LoVo (cell line): Measurements from ENCODE around the gene PLCB3.

Experiments
- DNase-seq: peaks from one replicate; pipeline ENCODE4 v3.0.0-alpha.2; 2016; ENCODE audit warnings: low spot score

PLCB3 gene

DNA sequence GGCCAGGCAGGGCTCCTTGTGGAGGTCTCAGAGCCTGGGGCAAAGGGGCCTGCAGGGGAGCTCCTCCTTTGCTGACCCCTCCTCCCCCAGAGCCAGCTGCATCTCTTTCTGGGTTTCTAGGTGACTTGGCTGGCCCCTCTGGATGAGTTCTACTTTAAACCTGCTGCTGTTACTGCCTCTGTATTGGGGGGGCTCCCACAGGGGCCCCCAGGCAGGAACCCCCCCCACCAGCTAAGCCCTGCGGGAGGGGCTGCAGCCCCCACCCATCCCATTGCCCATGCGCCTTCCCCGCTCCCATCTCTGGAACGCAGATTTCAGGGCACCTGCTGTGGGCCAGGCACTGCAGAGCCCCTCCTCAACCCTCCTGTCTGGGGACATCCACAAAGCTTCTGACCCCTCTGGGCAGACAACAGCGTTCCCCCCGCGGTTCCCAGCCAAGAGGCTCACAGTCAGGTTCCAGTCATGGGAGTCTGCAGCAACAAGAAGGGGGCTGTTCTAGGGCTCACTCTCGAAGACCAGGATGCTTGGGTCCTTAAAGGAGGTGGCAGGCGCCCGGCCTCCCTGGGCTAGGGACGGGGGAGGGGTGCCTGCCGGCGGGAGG lies 815 bp upstream of the PLCB3 start:
- no peak for DNase-seq

DNA sequence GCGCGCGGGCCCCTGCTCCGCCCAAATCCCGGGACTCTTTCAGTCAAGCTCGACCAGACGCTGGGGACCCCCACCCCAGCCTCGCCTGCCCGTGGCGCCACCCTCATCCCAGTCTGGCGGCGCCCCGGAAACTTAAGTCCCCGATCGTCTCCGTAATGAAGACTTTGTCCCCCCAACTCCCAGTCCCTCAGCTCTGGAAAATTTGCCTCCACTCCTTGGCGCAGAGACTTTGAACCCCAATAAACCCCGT lies 348 bp downstream of the PLCB3 start:
- no peak for DNase-seq

DNA sequence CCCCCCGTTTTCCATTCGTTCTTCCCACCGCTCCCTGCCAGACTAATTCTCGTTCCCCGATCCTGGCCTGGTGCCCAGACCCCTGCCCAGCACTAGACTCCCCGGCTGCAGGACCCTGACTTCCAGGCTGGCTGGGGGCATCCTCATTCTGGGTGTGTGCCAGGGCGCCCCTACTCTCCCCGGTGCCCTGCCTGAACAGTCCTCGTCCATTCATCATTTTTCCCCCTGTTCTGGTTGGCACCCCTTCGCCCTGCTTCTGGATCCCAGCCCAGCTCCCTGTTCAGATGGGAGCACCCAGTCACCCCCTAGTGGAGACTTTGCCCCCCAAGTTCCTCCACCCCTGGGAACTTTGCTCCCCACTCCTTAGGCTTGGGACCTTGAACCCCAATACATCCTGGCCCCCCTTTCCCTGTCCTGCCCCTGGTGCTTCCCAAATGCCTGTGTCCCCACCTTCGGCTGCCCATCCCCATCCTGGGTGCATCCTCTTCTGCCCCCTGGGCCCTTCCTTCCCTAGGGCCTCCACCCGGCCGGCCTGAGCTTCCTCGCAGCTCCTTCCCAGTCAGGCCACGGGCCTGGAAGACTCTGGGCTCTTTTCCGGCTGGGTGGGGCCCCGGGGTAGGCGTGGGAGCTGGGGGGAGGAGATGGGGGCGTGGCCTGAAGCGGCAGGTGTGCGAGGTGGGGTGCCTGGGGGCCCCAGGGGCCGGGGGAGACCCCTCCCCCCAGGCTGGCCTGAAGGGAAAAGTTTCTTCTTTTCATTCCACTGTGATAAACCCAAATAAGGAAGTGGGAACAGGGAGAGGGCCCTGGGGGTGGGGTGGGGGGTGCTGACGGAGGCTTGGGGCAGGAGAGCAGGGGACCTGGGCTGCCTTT lies 908 bp downstream of the PLCB3 start:
- peak; percentile 52 for DNase-seq

DNA sequence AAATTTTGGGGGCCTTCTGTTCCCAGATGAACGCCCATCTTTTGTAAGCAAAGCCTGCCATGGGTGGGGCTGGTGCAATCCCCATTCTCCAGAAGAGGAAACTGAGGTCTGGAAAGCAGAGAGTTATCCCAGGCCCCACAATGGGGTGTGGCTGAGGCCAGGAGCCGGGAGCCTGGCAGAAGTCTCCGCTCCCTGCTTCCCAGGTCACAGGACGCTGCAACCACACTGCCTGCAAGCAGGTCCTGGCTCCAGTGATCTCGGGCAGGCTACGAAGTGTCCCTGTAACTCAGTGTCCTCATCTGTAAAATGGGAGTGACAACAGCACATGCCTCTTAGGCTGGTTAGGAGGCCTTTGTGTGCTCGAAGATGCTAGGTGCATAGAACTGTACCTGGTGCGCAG lies 1.7 kb downstream of the PLCB3 start:
- DNase-seq: no peak

DNA sequence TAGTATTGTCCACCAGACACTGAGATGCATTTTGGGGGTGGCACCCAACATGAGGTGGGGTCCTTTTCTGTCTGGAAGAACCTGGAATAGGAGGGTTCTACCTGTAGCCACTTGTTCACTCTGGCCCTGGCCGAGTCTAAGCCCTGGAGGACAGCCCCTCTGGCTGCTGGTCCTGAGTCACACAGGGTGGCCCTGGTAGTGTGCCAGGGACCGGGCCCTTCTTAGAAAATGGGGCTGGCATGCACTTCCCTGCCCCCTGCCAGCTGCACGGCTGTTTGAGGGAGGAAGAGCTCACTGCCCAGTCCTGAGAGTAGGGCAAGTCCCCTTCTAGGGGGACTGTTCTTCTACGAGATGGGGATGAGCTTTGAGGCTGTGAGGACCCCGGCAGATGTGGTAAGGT lies 2.2 kb downstream of the PLCB3 start:
- no peak for DNase-seq

DNA sequence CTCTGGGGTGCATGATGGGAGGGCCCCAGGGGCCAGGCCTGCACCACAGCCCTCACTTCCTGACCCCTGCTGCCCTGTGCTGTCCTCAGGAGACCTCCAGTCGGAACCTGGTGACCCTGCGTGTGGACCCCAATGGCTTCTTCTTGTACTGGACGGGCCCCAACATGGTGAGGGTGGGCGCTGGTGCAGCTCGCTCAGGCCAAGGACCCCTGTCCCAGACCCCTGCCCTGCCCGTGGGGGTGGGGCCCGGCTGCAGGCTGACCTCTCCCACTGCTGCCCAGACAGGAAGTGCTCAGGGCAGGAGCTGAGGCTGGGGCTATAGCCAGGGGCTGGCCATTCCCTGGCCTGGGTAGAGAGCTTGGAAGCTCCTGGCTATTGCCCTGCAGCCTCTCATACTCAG lies 3.0 kb downstream of the PLCB3 start:
- no peak for DNase-seq

DNA sequence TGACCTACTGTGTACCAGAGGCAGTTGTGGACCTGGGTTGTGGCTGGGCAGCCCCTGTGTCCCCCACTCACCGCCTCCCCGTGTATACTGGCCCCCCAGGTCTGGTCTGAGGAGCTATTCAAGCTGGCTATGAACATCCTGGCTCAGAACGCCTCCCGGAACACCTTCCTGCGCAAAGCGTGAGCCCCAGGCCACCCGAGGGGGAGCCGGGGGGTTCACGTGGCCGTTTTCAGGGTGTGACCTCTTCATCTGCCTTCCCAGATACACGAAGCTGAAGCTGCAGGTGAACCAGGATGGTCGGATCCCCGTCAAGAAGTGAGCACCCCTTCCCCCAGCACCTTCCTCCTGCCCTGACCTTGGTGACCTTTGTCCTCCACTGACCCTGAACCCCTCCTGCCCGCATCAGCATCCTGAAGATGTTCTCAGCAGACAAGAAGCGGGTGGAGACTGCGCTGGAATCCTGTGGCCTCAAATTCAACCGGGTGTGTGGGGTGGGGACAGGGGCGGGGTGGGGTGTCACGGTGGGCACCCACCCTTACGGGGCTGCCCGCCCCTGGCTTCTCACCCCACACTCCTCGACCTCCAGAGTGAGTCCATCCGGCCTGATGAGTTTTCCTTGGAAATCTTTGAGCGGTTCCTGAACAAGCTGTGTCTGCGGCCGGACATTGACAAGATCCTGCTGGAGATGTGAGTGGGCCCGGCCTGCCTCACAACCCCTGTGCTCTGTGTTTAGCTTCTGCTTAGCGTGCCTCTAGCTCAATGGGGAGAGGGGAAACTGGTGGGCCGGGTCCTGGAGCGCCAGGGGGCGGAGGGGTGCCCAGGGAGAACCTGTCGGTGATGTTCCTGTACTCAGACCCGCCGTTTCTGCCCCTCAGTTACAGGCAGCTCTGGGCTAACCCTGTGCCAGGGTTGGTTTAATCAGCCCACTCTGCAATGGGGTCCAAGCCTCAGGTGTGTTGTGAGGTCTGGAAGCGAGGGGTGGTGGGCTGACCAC lies 4.1 kb downstream of the PLCB3 start:
- no peak for DNase-seq

DNA sequence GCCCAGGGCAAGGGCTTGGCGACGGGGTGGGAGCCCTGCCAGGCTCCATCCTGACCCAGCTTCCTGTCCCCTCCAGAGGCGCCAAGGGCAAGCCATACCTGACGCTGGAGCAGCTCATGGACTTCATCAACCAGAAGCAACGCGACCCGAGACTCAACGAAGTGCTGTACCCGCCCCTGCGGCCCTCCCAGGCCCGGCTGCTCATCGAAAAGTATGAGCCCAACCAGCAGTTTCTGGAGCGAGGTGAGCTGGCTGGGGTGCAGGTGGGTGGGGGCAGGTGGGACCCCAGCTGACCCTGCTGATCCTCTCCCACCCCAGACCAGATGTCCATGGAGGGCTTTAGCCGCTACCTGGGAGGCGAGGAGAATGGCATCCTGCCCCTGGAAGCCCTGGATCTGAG lies 5.0 kb downstream of the PLCB3 start:
- no peak for DNase-seq

DNA sequence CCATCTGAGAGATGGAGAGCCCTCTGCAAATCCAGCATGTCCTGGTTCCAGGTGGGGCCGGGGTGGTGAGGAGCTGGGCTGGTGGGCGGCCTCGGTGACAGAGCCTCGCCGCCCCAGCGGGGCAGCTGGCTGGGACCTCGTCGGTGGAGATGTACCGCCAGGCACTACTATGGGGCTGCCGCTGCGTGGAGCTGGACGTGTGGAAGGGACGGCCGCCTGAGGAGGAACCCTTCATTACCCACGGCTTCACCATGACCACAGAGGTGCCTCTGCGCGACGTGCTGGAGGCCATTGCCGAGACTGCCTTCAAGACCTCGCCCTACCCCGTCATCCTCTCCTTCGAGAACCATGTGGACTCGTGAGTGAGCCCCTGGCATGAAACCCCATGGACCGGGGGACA lies 7.0 kb downstream of the PLCB3 start:
- DNase-seq: no peak

DNA sequence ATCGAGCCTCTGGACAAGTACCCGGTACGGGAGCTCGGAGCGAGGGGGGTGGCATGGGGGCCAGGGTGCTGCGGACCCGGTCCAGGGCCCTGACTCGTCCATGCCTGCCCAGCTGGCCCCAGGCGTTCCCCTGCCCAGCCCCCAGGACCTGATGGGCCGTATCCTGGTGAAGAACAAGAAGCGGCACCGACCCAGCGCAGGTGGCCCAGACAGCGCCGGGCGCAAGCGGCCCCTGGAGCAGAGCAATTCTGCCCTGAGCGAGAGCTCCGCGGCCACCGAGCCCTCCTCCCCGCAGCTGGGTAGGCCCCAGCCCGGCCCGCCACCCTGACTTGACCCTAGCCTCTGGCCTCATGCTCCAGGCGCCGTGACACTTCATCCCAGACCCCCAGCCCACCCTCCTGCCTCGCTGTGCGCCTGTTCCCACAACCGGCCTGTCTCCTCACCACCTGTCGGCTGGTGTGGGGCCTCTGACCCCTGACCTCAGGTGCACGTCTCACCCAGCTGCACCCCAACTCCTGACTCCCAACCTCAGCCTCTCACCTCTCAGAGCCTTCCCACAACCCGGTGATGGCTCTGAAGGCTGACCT lies 7.7 kb downstream of the PLCB3 start:
- DNase-seq: no peak

DNA sequence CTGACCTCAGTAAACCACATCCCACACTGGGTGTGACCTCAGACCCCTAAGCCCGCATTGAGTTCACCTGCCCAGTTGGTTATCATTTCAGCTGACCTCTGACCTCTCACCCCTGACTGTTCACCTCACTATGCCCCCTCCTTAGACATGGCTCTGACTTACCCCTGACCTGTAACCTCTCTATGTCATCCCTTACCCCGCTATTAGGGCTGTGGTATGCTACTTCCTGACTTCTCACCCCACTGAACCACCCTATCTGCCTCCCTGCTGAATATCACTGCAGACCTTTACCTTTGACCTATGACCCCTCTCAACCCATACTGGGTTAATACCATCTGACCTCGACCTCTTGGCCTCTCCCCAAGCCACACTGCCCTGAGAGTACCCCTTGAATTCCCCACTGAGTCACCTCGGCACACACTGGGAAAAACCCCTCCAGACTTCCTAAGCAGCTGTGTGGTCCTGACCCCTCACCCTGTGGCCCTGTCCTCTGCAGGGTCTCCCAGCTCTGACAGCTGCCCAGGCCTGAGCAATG lies 8.3 kb downstream of the PLCB3 start:
- no peak for DNase-seq

DNA sequence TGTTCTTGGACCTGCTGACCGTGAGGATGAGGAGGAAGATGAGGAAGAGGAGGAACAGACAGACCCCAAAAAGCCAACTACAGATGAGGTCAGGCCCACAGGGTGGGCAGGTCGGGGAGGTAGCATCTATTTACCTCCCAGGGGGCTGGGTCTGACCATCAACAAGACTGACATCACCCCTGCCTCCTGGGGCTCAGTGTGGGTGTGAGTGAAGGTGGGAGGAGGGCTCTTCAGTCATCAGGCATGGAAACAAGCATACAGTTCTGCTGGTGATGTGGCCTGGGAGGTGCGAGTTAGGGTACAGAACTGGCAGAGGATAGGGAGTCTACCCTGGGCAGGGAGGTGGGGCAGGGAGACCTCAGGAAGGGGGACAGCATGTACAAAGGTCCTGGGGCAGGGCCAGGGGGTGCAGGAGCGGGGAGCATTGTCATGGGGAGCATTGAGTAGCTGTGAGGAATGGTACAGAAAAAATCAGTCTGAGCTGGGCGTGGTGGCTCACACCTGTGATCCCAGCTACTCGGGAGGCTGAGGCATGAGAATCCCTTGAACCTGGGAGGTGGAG lies 8.9 kb downstream of the PLCB3 start:
- DNase-seq: no peak

DNA sequence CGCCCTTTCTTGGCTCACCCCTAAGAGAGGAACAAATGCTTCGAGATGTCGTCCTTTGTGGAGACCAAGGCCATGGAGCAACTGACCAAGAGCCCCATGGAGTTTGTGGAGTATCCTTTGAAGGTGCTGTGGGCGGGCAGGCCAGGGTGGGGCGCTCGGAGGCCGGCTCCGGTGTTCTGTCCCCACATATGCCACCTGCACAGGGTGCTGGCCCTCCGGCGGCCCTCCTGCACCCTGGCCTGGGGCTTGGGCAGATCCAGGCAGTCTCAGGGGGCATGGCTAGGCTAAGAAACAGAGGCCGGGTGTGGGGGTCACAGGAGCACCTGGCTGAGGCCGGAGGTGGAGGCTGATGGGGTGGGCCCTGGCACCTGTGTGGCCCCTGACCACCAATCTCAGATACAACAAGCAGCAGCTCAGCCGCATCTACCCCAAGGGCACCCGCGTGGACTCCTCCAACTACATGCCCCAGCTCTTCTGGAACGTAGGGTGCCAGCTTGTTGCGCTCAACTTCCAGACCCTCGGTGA lies 10.3 kb downstream of the PLCB3 start:
- DNase-seq: no peak

DNA sequence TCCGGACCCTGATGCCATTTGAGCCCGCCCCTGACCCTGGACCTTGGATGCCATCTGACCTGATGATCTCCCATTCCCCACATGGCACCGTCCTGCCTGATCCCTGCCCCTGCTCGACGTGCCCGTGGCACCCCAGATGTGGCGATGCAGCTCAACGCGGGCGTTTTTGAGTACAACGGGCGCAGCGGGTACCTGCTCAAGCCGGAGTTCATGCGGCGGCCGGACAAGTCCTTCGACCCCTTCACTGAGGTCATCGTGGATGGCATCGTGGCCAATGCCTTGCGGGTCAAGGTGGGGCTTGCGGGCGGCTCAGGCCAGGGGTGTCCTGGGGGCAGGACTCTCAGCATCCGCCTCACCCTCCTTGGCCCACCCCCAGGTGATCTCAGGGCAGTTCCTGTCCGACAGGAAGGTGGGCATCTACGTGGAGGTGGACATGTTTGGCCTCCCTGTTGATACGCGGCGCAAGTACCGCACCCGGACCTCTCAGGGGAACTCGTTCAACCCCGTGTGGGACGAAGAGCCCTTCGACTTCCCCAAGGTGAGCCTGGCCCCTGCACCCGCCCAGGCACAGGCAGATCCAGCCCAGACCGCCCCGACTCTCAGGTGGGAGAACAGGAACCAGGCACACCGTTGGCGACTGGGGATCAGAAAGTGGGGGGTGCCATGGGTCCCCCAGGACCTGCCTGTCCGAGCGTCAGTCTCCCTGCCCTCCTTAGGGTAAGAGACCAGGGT lies 11.1 kb downstream of the PLCB3 start:
- DNase-seq: no peak

DNA sequence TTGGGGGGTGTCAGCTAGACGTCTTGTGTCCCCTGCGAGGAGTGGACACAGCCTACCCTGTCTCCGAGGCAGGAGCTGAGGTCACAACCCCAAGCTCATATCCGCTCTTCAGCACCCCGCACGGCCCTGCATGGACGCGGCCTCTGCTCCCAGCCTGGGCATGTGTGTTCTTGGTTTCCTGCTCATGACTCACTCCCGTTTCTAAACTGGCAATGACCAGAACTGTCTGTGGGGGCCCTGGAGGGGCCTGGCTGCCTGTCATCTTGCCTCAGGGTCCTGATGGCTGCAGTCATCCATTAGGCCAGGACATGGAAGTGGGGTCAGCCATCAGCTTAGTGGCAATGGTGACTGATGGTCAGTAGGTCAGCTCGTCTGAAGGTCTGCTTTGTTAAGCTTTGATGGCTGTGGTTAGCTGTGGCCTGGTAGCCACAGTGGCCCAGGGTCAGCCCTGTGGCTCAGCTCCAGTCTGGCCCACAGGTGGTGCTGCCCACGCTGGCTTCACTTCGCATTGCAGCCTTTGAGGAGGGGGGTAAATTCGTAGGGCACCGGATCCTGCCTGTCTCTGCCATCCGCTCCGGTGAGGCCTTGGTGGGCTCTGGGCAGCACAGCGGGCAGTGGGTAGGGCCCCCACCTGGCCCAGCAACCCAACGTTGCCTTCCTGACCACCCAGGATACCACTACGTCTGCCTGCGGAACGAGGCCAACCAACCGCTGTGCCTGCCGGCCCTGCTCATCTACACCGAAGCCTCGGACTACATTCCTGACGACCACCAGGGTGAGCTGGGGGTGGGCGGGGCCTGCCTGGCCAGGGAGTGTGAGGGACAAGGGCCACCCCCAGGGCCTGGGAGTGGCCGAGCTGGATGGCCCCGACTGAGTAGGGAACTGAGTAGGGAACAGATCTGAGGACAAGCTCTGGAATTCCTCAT lies 12.0 kb downstream of the PLCB3 start:
- no peak for DNase-seq

DNA sequence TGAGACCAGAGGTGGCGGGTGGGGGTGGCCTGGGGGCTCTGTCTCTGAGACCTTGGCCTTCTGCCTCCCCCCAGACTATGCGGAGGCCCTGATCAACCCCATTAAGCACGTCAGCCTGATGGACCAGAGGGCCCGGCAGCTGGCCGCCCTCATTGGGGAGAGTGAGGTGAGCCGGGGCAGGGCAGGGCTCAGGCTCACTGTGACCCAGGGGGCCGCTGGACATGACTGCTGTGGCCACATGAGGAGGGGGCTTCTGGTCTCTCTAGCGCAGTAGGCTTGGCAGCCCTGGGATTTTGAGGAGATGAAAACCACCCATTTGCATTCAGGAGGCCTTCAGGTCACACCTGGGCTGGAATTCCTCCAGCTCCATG lies 12.6 kb downstream of the PLCB3 start:
- DNase-seq: no peak

DNA sequence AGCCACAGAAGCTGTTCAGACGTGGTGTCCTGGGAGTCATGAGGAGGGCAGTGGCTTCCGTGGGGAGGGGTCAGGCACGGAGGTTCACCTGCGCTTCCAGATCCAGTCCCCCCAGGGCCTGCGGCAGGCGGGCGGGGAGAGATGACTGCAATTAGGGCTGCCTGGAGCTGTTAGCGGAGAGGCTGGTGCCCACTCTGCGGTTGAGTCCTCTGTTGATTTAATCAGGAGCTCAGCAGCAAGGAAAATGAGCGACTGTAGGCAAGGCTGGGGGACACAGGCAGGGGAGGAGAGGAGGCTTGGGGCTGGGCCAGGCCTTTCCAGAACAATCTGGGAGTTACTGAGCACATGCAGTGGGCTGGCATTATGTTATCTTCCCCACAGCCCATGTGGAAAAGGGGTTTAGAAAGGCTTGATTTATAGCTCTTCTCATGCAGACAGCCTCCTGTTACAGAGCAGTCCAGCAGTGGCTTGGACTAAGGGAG lies 13.1 kb downstream of the PLCB3 start:
- no peak for DNase-seq

DNA sequence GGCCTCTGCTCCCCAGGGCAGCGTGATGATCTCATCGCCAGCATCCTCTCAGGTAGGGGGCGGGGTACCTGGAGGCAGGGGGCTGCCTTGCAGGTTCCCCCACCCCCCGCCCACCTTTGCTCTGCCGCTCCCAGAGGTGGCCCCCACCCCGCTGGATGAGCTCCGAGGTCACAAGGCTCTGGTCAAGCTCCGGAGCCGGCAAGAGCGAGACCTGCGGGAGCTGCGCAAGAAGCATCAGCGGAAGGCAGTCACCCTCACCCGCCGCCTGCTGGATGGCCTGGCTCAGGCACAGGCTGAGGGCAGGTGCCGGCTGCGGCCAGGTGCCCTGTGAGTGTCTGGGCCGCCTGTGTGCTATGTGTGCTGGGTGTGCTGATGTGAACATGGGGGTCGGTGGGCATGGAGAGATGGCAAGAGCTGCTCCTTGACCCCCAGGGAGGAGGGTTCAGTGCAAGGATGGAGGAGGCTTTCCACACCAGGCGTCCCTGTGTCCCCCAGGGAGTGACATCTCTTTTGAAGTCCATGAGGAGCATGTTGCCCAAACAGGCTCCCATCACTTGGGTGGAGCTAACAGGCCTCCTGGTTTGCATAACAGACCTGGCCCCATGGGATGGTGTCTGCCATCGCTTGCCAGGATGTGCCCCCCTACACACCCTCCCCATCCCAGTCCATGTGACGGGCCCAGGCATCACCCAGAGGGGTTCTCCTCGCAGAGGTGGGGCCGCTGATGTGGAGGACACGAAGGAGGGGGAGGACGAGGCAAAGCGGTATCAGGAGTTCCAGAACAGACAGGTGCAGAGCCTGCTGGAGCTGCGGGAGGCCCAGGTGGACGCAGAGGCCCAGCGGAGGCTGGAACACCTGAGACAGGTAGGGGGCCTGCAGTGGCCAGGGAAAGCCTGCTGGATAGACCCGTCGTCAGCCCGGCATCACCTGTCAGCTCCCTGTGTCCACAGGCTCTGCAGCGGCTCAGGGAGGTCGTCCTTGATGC lies 14.1 kb downstream of the PLCB3 start:
- DNase-seq: no peak

DNA sequence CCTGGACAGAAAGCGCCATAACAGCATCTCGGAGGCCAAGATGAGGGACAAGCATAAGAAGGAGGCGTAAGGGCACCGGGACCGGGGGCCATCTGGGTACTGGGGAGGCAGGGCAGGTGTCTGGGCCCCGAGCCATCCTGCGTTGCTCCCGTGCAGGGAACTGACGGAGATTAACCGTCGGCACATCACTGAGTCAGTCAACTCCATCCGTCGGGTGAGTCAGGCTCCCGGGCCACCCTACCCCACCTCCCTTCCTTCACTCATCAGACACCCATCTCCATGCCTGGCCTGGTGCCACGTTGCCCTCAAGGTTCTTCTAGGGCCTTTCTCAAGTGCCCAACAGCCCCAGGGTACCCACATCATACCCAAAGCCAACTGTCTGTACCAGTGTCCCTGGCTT lies 15.0 kb downstream of the PLCB3 start:
- no peak for DNase-seq
